IPS-11a (cell line): ENCODE measurements around the gene MCM8.
"Not testable (repeated sequence)": the region's sequence is repeated elsewhere in the genome, so short reads cannot be mapped to it uniquely, and the experiment has no call there.

Experiments
- H3K4me3 ChIP-seq: one replicate; pipeline ENCODE4 v1.5.1; 2013; ENCODE audit warnings: low read depth, low read length, control low read depth

Gene MCM8

GRCh38 chr20:5999783-6000182 lies 49.3 kb downstream of the MCM8 start:
- H3K4me3 ChIP-seq, result no peak overlapping the region

GRCh38 chr20:6000871-6001270 lies 50.4 kb downstream of the MCM8 start:
- no peak overlapping the region for H3K4me3 ChIP-seq

DNA sequence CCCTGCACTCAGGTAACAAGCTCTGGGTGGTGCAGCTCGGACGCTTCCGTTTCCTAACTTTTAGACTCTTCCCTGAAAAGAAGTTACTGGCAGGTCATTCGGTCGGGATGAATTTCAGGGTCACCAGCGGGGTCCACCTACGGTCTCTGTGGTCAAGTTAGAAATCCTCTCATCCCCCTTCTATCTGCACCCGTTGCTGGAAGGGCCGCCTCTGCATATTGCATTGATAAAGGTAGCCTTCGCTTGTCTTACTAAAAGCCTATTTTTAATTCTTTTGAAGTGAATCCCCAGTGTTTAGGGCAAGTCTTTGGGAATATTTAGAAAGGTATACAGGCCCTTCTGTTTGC lies 56.1 kb downstream of the MCM8 start:
- H3K4me3 ChIP-seq, result peak overlapping the region; percentile 86

GRCh38 chr20:6007094-6007528 lies 56.7 kb downstream of the MCM8 start:
- H3K4me3 ChIP-seq, result peak overlapping the region; percentile 86

DNA sequence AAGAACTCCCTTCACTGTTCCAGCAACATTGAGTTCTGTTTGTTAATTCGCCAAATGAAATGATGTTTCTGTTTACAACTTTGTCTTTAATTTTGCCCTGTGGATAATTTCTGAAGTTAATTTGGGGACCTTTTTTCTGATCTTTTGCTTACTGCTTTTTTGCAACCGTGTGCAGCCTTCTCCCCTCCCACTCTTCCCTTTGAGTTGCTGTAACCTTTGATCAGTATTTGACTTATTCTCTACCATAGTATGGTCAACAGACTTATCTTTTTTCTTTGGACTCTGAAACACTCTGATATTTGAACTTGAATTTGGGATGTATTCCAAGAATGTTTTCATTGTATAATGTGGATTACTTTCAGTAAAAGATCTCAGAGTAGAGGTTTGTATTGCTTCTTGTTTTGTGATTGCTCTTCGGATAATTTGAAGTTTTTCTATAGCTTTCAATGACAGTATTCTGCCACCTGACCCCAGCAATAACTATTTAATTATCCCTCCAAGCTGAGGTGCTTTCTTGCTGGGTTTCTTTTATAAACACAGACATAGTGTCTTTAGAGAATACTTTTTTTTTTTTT lies 57.2 kb downstream of the MCM8 start:
- no peak overlapping the region for H3K4me3 ChIP-seq

DNA sequence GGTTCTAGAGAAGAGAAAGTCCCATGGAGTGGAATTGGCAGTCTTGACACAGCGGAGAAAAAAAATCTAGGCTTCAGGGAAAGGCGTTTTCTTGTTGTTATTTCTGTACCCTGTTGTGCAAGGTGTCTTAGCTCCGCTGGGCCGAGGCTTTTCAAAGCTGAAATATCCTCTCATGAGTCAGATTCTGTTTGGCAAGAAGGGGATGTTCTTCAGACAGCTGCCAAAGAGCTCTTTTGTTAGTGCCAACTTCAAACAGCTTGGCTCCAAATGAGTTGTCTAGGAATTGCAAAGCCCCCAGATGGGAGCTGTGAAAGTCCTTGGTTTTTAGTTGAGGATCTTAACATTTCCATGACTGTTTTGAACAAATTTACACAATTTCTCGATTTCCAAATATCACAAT lies 57.8 kb downstream of the MCM8 start:
- H3K4me3 ChIP-seq, result no peak overlapping the region

DNA sequence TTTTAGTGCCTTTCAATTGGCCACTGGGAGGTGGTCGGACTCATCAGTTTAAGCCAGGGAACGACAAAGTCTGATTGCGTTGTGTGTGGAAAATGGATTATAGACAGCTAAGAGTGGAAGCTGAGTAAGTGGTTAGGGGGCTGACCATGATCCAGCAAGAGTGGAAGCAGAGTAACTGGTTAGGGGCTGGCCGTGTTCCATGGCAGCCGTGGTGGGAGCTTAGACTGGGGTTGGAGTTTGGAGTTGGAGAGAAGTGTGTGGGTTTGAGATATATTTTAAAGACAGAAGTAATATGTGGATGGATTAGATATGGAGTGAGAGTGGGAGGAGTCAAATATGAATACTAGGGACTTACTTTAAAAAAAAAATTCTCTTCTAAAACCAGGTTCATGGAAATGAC lies 61.7 kb downstream of the MCM8 start:
- H3K4me3 ChIP-seq, result no peak overlapping the region

DNA sequence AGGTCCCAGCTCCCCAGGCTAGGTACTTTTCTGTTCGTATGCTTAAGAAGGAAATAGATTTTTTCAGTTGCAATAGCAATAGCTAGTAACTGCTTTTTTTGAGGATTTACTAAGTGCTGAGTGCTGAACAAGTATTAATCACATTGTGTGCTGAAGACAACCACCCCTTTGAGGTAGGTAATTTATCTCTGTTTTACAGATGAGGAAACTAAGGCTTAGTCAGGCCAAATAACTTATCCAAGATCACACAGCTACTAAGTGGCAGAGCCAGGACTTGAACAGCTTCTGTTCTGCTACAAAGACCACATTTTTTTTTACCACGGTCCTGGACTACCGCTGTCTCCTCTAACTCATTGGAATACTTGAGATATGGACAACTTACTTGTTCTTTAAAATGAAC lies 63.6 kb downstream of the MCM8 start:
- no peak overlapping the region for H3K4me3 ChIP-seq

DNA sequence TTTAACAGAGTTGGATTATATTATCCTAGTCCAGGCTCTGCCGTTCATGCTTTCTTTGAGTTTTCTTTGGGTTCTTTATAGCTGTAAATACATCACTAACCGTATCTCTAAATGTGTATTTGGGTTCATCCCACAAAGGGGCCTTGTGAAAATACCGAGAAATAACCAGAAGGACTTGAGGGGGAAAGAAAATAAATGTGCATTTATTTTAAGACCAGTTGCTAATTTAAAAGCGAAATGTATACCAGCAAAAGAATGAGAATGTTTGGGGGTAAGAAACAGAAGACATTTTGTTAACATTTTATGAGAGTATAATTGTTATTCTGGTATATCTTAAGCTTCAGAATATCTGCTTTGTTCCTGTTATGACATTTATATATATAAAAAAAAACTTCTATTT lies 64.5 kb downstream of the MCM8 start:
- H3K4me3 ChIP-seq, result no peak overlapping the region

DNA sequence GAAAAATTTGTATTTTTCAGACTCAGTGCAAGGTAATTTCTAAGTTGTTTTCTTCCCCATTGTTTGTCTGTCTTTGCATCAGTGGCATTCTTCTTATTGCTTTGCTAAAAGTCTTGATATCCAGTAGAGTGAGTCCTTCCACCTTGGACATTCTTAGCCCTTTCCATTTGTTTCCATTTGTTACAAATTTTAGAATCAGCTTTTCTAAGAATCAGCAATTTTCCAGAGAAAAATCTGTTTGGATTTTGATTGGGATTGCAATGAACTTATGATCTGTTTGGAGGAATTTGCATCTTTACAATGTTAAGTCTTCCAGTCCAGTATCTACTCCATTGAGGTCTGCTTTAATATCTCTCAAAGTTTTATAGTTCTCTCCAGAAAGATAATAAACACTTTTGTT lies 67.0 kb downstream of the MCM8 start:
- no peak overlapping the region for H3K4me3 ChIP-seq

DNA sequence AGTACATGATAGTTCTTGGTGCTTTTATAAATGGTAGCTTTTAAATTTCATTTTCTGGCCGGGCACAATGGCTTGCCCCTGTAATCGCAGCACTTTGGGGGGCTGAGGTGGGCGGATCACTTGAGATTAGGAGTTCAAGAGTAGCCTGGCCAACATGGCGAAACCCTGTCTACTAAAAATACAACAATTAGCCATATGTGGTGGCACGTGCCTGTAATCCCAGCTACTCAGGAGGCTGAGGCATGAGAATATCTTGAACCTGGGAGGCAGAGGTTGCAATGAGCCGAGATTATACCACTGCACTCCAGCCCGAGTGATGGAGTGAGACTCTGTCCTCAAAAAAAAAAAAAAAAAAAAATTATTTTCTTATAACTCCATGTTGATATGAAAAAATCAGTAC lies 67.4 kb downstream of the MCM8 start:
- H3K4me3 ChIP-seq, result no peak overlapping the region

DNA sequence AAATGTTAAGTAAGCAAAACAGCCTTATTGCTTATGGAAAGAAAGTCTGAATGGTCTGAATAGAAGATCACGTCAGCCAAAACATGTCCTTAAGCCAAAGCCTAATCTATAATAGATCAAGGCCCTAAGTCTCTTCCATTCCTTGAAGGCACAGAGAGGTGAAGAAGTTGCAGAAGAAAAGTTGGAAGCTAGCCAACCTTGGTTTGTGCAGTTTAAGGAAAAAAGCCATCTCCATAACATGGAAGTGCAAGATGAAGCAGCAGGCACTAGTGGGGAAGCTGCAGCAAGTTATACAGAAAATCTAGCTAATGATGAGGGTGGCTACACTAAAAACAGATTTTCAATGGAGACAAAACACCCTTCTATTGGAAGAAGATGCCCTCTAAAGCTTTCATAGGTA lies 74.3 kb downstream of the MCM8 start:
- no peak overlapping the region for H3K4me3 ChIP-seq

DNA sequence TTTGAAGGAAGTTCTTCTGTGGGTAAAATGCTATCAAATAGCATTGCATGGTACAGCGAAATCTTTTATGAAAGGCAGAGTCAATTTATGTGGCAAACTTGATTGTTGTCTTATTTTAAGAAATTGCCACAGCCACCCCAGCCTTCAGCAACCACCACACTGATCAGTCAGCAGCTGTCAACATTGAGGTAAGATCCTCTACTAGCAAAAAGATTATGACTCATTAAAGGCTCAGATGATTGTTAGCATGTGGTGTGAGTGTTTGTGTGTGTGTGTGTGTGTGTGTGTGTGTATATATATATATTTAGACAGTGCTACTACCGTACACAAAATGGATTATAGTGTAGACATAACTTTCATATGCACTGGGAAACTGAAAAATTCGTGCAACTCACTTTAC lies 75.6 kb downstream of the MCM8 start:
- H3K4me3 ChIP-seq, result no peak overlapping the region

GRCh38 chr20:6028818-6029217 lies 78.4 kb downstream of the MCM8 start:
- H3K4me3 ChIP-seq, result no peak overlapping the region

GRCh38 chr20:6029538-6029937 lies 79.1 kb downstream of the MCM8 start:
- H3K4me3 ChIP-seq, result no peak overlapping the region

- no peak overlapping the region for H3K4me3 ChIP-seq
Measured at GRCh38 chr20:6030453-6031080, 80.1 kb downstream of the MCM8 start.

DNA sequence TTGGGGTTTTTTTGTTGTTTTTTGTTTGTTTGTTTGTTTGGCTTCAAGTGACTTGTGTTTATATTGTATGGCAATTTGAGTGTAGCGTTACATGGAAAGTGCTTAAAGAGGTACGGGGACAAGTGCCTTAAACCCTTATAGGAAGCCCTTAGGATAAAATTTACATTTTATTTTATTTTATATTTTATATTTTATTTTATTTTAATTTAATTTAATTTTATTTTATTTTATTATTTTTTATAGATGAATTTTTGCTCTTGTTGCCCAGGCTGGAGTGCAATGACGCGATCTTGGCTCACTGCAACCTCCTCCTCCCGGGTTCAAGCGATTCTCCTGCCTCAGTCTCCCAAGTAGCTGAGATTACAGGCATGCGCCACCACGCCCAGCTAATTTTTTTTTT lies 82.5 kb downstream of the MCM8 start:
- H3K4me3 ChIP-seq, result not testable (repeated sequence)

DNA sequence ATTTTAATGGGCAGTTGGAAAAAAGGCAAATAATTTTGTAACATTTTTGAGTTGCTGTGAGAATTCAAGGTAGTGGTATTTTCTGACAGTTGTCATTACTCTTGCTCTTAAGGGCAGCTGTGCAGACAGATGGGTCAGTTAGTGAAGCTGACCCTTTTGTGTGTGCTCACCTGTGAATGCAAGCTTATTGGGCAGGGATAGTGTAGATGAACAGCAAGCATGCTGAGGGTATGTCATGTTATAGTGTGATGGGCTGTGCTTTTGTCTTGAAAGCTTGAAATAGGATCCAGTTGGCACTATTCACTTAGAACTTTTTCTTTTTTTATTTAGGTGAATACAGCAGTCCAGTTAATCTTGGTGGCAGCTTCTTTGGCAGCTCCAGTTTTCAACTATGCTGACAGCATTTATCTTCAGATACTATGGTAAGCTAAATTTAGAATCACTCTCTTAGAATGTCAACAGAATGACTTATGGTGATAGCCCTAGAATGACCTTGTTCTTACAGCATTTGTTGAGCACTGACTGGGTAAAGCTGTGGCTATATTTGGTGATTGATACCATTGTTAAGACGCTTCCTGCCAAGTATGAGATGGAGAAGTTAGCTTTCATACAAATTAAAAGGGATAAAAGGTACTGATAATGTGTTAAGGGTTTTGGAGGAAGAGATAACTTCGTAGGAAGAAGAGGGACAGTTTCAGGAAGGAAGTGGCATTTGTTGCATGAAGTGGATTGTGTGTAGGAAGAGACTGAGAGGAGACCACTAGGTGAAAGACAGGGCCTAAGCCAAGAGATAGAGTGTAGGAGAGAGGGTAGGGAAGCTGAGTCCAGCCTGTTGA lies 83.9 kb downstream of the MCM8 start:
- no peak overlapping the region for H3K4me3 ChIP-seq

DNA sequence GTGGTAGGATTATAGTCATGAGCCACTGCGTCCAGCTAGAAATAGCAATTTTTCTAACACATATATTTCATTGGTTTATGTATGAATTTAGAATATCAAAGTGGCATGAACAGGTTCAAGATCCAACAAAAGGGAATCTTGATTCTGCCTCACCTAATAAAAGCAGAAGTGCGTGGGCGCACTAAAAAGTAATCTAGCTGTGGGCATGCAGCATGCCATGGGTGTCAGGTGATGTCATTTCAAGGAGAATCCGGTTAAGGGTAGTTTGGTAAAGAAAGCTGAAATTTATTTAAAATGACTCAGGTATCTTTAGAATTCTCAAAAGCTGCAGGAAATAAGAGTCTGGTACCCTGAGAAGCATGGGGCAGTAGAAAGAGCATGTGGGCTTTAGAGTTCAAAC lies 85.8 kb downstream of the MCM8 start:
- H3K4me3 ChIP-seq, result no peak overlapping the region

- H3K4me3 ChIP-seq, result no peak overlapping the region
Measured at GRCh38 chr20:6037082-6037481, 86.6 kb downstream of the MCM8 start.

DNA sequence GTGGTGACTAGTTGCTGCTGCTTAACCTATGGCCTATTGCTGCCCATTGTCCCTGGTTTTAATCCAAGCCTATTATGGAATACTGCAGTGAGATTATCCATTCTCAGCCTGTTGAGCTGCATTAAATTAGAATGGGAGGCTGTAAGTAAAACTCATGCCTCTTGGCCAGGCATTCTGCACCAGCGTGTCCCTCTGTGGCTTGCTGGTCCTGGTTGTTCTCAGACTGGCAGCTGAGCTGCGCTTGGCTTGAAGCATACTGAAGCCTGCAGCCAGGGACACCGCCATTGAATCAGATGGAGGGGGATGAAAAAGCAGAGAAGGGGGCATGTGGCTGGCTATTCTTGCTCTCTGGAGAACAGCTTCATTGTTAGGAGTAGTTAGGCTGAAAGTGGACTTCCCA lies 87.8 kb downstream of the MCM8 start:
- H3K4me3 ChIP-seq, result no peak overlapping the region

DNA sequence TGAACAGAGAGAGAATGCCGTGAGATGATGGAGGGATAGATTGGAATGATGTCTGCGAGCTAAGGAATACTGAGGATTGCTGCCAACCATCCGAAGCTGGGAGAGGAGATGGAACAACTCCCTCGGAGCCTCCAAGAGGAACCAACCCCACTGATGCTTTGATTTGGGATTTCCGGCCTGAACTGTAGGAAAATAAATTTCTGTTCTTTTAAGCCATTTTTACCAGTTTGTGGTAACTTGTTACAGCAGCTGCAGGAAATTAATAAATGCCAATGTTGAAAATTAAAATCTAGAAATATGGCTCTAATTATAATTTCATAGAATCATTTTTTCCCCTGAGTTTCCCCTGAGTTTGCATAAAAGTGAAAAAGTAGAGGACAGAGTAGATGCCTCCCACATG lies 89.3 kb downstream of the MCM8 start:
- H3K4me3 ChIP-seq, result no peak overlapping the region
